Esophagus (tissue), 2 donors: ENCODE measurements around the gene SH3BP1. TPM values are rescaled to one million over a fixed set of nuclear protein-coding genes. Genes with fewer than 3 reads are reported as not detected.
"Not testable (repeated sequence)": the region's sequence is repeated elsewhere in the genome, so short reads cannot be mapped to it uniquely, and the experiment has no call there.

Source experiments
- H3K27ac ChIP-seq, 2 donors: one replicate each; pipeline ENCODE4 v1.5.1; 2013; ENCODE audit warnings: low read depth in 2 of 2, mild to moderate bottlenecking in 2 of 2, inconsistent platforms in 1 of 2, low read length in 1 of 2, moderate library complexity in 1 of 2
- H3K27me3 ChIP-seq, 2 donors: one replicate each; pipeline ENCODE4 v1.6.1; 2013; ENCODE audit warnings: low read length in 2 of 2, control low read depth in 1 of 2, mild to moderate bottlenecking in 1 of 2; ENCODE audit not compliant: insufficient read depth in 2 of 2, control insufficient read depth in 1 of 2
- H3K36me3 ChIP-seq, 2 donors: one replicate each; pipeline ENCODE4 v1.6.1; 2013; ENCODE audit warnings: low read length in 1 of 2; ENCODE audit not compliant: control insufficient read depth in 2 of 2, insufficient read depth in 2 of 2
- H3K4me1 ChIP-seq, 2 donors: one replicate each; pipeline ENCODE4 v1.6.1; 2013; ENCODE audit warnings: low read length in 1 of 2; ENCODE audit not compliant: control insufficient read depth in 2 of 2, insufficient read depth in 2 of 2
- H3K4me3 ChIP-seq, 2 donors: one replicate each; pipeline ENCODE4 v1.5.1; 2013; ENCODE audit warnings: low read length in 2 of 2, mild to moderate bottlenecking in 2 of 2, low read depth in 1 of 2, moderate library complexity in 1 of 2
- H3K9me3 ChIP-seq, 2 donors: one replicate each; pipeline ENCODE4 v1.6.1; 2013; ENCODE audit warnings: mild to moderate bottlenecking in 2 of 2, low read depth in 1 of 2, low read length in 1 of 2, moderate library complexity in 1 of 2; ENCODE audit not compliant: control insufficient read depth in 2 of 2, insufficient read depth in 1 of 2
- WGBS, 2 donors: extraction: QIAGEN DNeasy Blood & Tissue Kit; methylation state at CpG; one replicate each; pipeline ENCODE4 v1.1.7; 2013; 5-methylcytosine and 5-hydroxymethylcytosine counted together
- polyA plus RNA-seq, 2 donors: library from polyadenylated mRNA; stranded (reverse); fragments of 200-250 nt; gene quantifications; one replicate each; pipeline ENCODE4 v1.2.3, GENCODE V29; 2013
- donor health status: healthy with polysubstance abuse.
- donor health status: Bipolar disorder and iron deficiency.

Gene SH3BP1
- polyA plus RNA-seq, 2 donors = 39.8 to 42.0 TPM

DNA sequence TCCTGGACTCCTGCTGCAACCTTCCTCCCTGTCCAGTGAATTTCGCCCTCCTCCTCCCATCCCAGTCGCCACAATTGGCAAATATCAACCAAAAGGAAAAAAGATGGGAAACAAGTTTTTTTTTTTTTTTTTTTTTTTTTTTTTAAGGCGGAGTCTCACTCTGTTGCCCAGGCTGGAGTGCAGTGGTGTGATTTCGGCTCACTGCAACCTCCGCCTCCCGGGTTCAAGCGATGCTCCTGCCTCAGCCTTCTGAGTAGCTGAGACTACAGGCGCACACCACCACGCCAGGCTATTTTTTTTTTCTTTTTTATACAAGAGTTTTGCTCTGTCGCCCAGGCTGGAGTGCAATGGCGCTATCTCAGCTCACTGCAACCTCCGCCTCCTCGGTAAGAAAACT, 56.8 kb downstream of the SH3BP1 start:
- H3K4me3 ChIP-seq, H3K9me3 ChIP-seq, H3K4me1 ChIP-seq, H3K27me3 ChIP-seq: not testable (repeated sequence)
- 34% methylated on average over 13 of the region's 13 CpGs for WGBS, 2 donors
- peaks cover 6 to 21% of the 10 kb centered on the region in 2 donors for H3K36me3 ChIP-seq
- peak overlapping the region in 1 of 2 donors; percentile 78 for H3K27ac ChIP-seq

- 10 to 15% methylated on average over 25 to 39 of the region's 39 CpGs for WGBS, 2 donors
- Histone ChIP-seq H3K4me1 (peaks cover 4 to 7% of the 10 kb centered on the region in 2 donors), H3K36me3 (peaks cover 4 to 16% of the 10 kb centered on the region in 2 donors), H3K9me3 (no peaks in the 10 kb centered on the region), H3K27me3 (no peaks in the 10 kb centered on the region), H3K27ac (peak within 1 kb of the TSS in 1 of 2 donors; percentile 78), H3K4me3 (peak within 1 kb of the TSS in 1 of 2 donors; percentile 12)
Measured at GRCh38 chr22:37696657-37697537, 57.4 kb downstream of the SH3BP1 start, which contains the start of gene TRIOBP. Gene TRIOBP (plus strand): TSS chr22:37697048. CDS start chr22:37701366, 4,318 bp downstream.

DNA sequence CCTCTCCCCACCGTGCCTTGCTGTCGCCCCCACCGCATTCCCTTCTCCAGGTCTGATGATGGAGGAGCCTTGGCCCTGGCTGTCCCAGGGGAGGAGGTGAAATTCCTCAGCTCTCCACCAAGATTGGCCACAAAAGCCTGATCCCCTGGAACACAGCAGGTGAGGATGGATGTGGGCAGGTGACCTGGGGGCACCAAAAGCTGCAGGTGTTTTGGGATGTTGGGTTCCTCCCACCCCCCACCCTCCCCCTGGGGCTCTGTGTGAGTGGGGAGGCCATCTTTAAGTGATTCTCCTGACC, 58.0 kb downstream of the SH3BP1 start:
- 38 to 53% methylated on average over 3 of the region's 3 CpGs for WGBS, 2 donors
- H3K27ac ChIP-seq = peak overlapping the region in 1 of 2 donors; percentile 77

GRCh38 chr22:37701141-37701786, 61.8 kb downstream of the SH3BP1 start:
- H3K36me3 ChIP-seq = no peaks in the 10 kb centered on the region
- no peak overlapping the region for H3K4me3 ChIP-seq
- peaks cover 4 to 7% of the 10 kb centered on the region in 2 donors for H3K4me1 ChIP-seq
- no peak overlapping the region for H3K27ac ChIP-seq
- no peaks in the 10 kb centered on the region for H3K9me3 ChIP-seq
- 77 to 85% methylated on average over 8 of the region's 8 CpGs for WGBS, 2 donors
- H3K27me3 ChIP-seq = no peaks in the 10 kb centered on the region

More for the DNA sequence above, 58.0 kb downstream of the SH3BP1 start:
- H3K27me3 ChIP-seq = no peaks in the 10 kb centered on the region
- no peak overlapping the region for H3K4me3 ChIP-seq
- H3K36me3 ChIP-seq = peaks cover under 1 to 13% of the 10 kb centered on the region in 2 donors
- no peaks in the 10 kb centered on the region for H3K9me3 ChIP-seq
- peaks cover 4 to 7% of the 10 kb centered on the region in 2 donors for H3K4me1 ChIP-seq

DNA sequence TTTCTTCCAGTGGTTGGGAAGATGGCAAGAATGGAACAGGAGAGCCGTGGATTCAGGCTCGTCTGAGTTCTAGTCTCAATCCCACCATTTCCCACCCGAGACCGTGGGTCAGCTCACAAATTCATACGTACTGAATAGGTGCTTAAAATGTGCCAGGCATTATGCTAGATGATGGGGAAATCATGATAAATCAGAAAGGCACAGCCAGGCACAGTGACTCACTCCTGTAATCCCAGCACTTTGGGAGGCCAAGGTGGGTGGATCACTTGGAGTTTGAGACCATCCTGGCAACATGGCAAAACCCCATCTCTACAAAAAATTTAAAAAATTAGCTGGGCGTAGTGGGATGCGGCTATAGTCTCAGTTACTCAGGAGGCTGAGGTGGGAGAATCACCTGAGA, 64.4 kb downstream of the SH3BP1 start:
- 72 to 73% methylated on average over 7 of the region's 7 CpGs for WGBS, 2 donors
- Histone ChIP-seq H3K4me3 (no peak overlapping the region), H3K27me3 (no peaks in the 10 kb centered on the region), H3K27ac (no peak overlapping the region), H3K9me3 (no peaks in the 10 kb centered on the region), H3K36me3 (no peaks in the 10 kb centered on the region), H3K4me1 (no peaks in the 10 kb centered on the region)

DNA sequence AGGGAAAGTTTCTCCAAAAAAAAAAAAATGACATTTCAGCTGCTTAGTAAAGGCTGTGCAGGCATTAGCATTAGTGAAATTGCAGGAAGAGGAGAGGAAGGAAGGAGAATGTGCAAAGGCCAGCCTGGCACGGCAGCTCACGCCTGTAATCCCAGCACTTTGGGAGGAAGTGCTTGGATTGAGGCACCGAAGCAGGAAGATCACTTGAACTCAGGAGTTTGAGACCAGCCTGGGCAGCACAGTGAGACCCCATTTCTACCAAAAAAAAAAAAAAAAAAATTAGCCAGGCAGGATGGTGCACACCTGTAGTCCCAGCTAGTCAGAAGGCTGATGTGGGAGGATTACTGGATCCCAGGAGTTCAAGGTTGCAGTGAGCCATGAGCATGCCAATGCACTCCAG, 65.2 kb downstream of the SH3BP1 start:
- H3K36me3 ChIP-seq = no peaks in the 10 kb centered on the region
- H3K9me3 ChIP-seq = no peaks in the 10 kb centered on the region
- no peak overlapping the region for H3K4me3 ChIP-seq
- no peak overlapping the region for H3K27ac ChIP-seq
- 84 to 85% methylated on average over 3 of the region's 3 CpGs for WGBS, 2 donors
- H3K4me1 ChIP-seq = no peaks in the 10 kb centered on the region
- no peaks in the 10 kb centered on the region for H3K27me3 ChIP-seq

DNA sequence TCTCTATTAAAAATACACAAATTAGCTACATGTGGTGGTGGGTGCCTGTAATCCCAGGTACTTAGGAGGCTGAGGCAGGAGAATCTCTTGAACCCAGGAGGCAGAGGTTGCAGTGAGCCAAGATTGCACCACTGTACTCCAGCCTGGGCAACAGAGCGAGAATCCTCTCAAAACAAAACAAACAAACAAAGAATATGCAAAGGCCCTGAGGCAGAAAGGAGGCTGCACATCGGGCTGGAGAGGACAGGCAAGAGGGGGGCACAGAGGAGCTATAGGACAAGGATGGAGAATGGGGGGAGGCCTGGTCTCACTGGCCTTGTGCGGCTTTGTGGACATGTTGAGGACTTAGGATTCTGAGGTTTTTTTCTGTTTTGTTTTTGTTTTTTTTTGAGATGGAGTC, 65.7 kb downstream of the SH3BP1 start:
- H3K36me3 ChIP-seq = no peaks in the 10 kb centered on the region

More for the DNA sequence above, 65.7 kb downstream of the SH3BP1 start:
- no peaks in the 10 kb centered on the region for H3K27me3 ChIP-seq
- peaks cover 0 to under 1% of the 10 kb centered on the region in 2 donors for H3K4me1 ChIP-seq
- no peak overlapping the region for H3K4me3 ChIP-seq
- 90 to 94% methylated on average over 3 of the region's 3 CpGs for WGBS, 2 donors
- H3K9me3 ChIP-seq = no peaks in the 10 kb centered on the region
- H3K27ac ChIP-seq = no peak overlapping the region

Other genes starting within 250 kb of the SH3BP1 start
- gene ELFN2, start 212.2 kb upstream of the SH3BP1 start, polyA plus RNA-seq = under 1 TPM; 0.01 to 0.02 TPM
- 1 to 10 TPM; 2.6 to 3.1 TPM for gene MFNG, start 153.3 kb upstream of the SH3BP1 start, polyA plus RNA-seq
- gene CARD10, start 120.3 kb upstream of the SH3BP1 start, polyA plus RNA-seq = 10 to 100 TPM; 13.0 to 13.1 TPM
- 10 to 100 TPM; 50.1 to 64.3 TPM for gene CDC42EP1, start 79.2 kb upstream of the SH3BP1 start, polyA plus RNA-seq
- gene LGALS2, start 59.6 kb upstream of the SH3BP1 start, polyA plus RNA-seq = 1 to 10 TPM in 1 of 2 donors, under 1 TPM in 1; 0.20 to 1.3 TPM
- 10 to 100 TPM; 34.2 to 55.6 TPM for gene GGA1, start 30.8 kb upstream of the SH3BP1 start, polyA plus RNA-seq
- 1 to 10 TPM; 1.4 to 2.2 TPM for gene PDXP, start 19.1 kb downstream of the SH3BP1 start, polyA plus RNA-seq
- 100 to 1,000 TPM; 160 to 194 TPM for gene LGALS1, start 36.0 kb downstream of the SH3BP1 start, polyA plus RNA-seq
- gene NOL12, start 46.7 kb downstream of the SH3BP1 start, polyA plus RNA-seq = 10 to 100 TPM; 35.2 to 43.3 TPM
- gene TRIOBP, start 57.4 kb downstream of the SH3BP1 start, polyA plus RNA-seq = 10 to 100 TPM; 57.8 to 63.8 TPM
- gene GCAT, start 168.3 kb downstream of the SH3BP1 start, polyA plus RNA-seq = 10 to 100 TPM; 20.1 to 31.8 TPM
- under 1 TPM in 1 of 2 donors, not detected in 1; 0.02 TPM for gene GALR3, start 183.7 kb downstream of the SH3BP1 start, polyA plus RNA-seq
- gene ANKRD54, start 204.7 kb downstream of the SH3BP1 start, polyA plus RNA-seq = 10 to 100 TPM; 15.2 to 18.7 TPM
- gene EIF3L, start 209.8 kb downstream of the SH3BP1 start, polyA plus RNA-seq = 100 to 1,000 TPM; 113 to 265 TPM